KMS-11 (cell line): ENCODE measurements around the gene BLCAP.

ENCODE experiments used
- H2AFZ ChIP-seq: fragments of 200-600 bp; sonication (generic); 2 replicates; pipeline ENCODE4 v1.6.1; 2016; ENCODE audit warnings: antibody characterized with exemption, mixed run types, low read depth
- H3K27ac ChIP-seq: fragments of 200-600 bp; sonication (generic); 2 replicates; pipeline ENCODE4 v1.6.1; 2016; ENCODE audit warnings: mild to moderate bottlenecking, mixed run types
- H3K27me3 ChIP-seq: fragments of 200-600 bp; sonication (generic); 2 replicates; pipeline ENCODE4 v1.6.1; 2017; ENCODE audit warnings: mild to moderate bottlenecking, low read depth, mixed run types, moderate library complexity; ENCODE audit not compliant: insufficient read depth
- H3K36me3 ChIP-seq: fragments of 200-600 bp; sonication (generic); 2 replicates; pipeline ENCODE4 v1.6.1; 2017; ENCODE audit warnings: mild to moderate bottlenecking, mixed run types; ENCODE audit not compliant: insufficient read depth
- H3K4me1 ChIP-seq: fragments of 200-600 bp; sonication (generic); 2 replicates; pipeline ENCODE4 v1.6.1; 2016; ENCODE audit warnings: mild to moderate bottlenecking, low read depth, mixed run types; ENCODE audit not compliant: poor library complexity, severe bottlenecking
- H3K4me2 ChIP-seq: fragments of 200-600 bp; sonication (generic); 2 replicates; pipeline ENCODE4 v1.7.0; 2016; ENCODE audit warnings: mild to moderate bottlenecking, mixed run types
- H3K4me3 ChIP-seq: fragments of 200-600 bp; sonication (generic); IDR thresholded peaks from 2 replicates; pipeline ENCODE4 v1.6.1; 2017; ENCODE audit warnings: low read depth, low read length, mixed read lengths; ENCODE audit not compliant: insufficient read depth
- H3K79me2 ChIP-seq: fragments of 200-600 bp; sonication (generic); 2 replicates; pipeline ENCODE4 v1.6.1; 2016; ENCODE audit warnings: low read depth, mixed run types; ENCODE audit not compliant: insufficient read depth
- H3K9ac ChIP-seq: fragments of 200-600 bp; sonication (generic); 2 replicates; pipeline ENCODE4 v1.6.1; 2016; ENCODE audit warnings: mild to moderate bottlenecking, mixed run types
- H4K20me1 ChIP-seq: fragments of 200-600 bp; sonication (generic); 2 replicates; pipeline ENCODE4 v1.6.1; 2016; ENCODE audit warnings: mild to moderate bottlenecking, mixed run types; ENCODE audit not compliant: insufficient read depth
- TF ChIP-seq, protein P1 (sequence below): fragments of 200-600 bp; sonication (generic); conservative IDR thresholded peaks from 2 replicates; pipeline ENCODE4 v1.6.1; 2017; ENCODE audit warnings: low read depth, mild to moderate bottlenecking, antibody characterized with exemption, low read length, moderate library complexity, mixed read lengths

Gene BLCAP

GRCh38 chr20:37520419-37520955 is 7.2 kb downstream of the BLCAP start:
- no peak overlapping the region for H3K4me2 ChIP-seq
- H3K9ac ChIP-seq = no peak overlapping the region
- H3K36me3 ChIP-seq = no peaks in the 10 kb centered on the region
- no peak overlapping the region for H3K4me3 ChIP-seq
- H4K20me1 ChIP-seq = no peaks in the 10 kb centered on the region
- TF ChIP-seq, protein P1, sequence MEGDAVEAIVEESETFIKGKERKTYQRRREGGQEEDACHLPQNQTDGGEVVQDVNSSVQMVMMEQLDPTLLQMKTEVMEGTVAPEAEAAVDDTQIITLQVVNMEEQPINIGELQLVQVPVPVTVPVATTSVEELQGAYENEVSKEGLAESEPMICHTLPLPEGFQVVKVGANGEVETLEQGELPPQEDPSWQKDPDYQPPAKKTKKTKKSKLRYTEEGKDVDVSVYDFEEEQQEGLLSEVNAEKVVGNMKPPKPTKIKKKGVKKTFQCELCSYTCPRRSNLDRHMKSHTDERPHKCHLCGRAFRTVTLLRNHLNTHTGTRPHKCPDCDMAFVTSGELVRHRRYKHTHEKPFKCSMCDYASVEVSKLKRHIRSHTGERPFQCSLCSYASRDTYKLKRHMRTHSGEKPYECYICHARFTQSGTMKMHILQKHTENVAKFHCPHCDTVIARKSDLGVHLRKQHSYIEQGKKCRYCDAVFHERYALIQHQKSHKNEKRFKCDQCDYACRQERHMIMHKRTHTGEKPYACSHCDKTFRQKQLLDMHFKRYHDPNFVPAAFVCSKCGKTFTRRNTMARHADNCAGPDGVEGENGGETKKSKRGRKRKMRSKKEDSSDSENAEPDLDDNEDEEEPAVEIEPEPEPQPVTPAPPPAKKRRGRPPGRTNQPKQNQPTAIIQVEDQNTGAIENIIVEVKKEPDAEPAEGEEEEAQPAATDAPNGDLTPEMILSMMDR = no peak
- H3K27ac ChIP-seq = no peak overlapping the region
- H3K79me2 ChIP-seq = peaks cover 45% of the 10 kb centered on the region
- no peak overlapping the region for H2AFZ ChIP-seq
- no peaks in the 10 kb centered on the region for H3K27me3 ChIP-seq
- peaks cover 18% of the 10 kb centered on the region for H3K4me1 ChIP-seq

- H4K20me1 ChIP-seq = no peaks in the 10 kb centered on the region
These were observed 7.9 kb downstream of the BLCAP start for GRCh38 chr20:37519508-37520418.

GRCh38 chr20:37518606-37519507 is 8.8 kb downstream of the BLCAP start:
- Histone ChIP-seq H3K27me3 (no peaks in the 10 kb centered on the region), H3K4me1 (peaks cover 2% of the 10 kb centered on the region), H3K4me2 (no peak overlapping the region), H4K20me1 (no peaks in the 10 kb centered on the region), H3K36me3 (no peaks in the 10 kb centered on the region), H3K79me2 (peaks cover 32% of the 10 kb centered on the region; the same call in 1 of the 2 replicates), H2AFZ (no peak overlapping the region), H3K9ac (no peak overlapping the region), H3K4me3 (no peak overlapping the region), H3K27ac (no peak overlapping the region)
- TF ChIP-seq, protein P1 = no peak

More at GRCh38 chr20:37519508-37520418, 7.9 kb downstream of the BLCAP start:
- no peaks in the 10 kb centered on the region for H3K36me3 ChIP-seq
- H3K27ac ChIP-seq = no peak overlapping the region
- H3K79me2 ChIP-seq = peaks cover 41% of the 10 kb centered on the region; the same call in 1 of the 2 replicates
- H2AFZ ChIP-seq = no peak overlapping the region
- H3K4me1 ChIP-seq = peaks cover 11% of the 10 kb centered on the region
- TF ChIP-seq, protein P1 = no peak
- H3K9ac ChIP-seq = no peak overlapping the region
- no peak overlapping the region for H3K4me3 ChIP-seq
- H3K27me3 ChIP-seq = no peaks in the 10 kb centered on the region
- H3K4me2 ChIP-seq = no peak overlapping the region

GRCh38 chr20:37518059-37518458 is 9.6 kb downstream of the BLCAP start:
- Histone ChIP-seq H3K36me3 (no peaks in the 10 kb centered on the region), H3K4me3 (no peak overlapping the region), H3K79me2 (peaks cover 24% of the 10 kb centered on the region; the same call in 1 of the 2 replicates)

More at GRCh38 chr20:37518059-37518458, 9.6 kb downstream of the BLCAP start:
- Histone ChIP-seq H3K27ac (no peak overlapping the region), H3K9ac (no peak overlapping the region), H2AFZ (no peak overlapping the region), H3K4me2 (no peak overlapping the region), H3K27me3 (no peaks in the 10 kb centered on the region), H4K20me1 (no peaks in the 10 kb centered on the region), H3K4me1 (no peaks in the 10 kb centered on the region)
- TF ChIP-seq, protein P1 = no peak
